Stomach (tissue), 9 donors: ENCODE results near the gene RIN3. TPM values are rescaled to one million over a fixed set of nuclear protein-coding genes. Genes with fewer than 3 reads are reported as not detected.
A peak's percentile ranks its signal among the peaks of the same experiment; 100 is the strongest.

Experiments
- DNase-seq, 2 donors: peaks; one replicate each; pipeline versions ENCODE4 v3.0.0 to v3.0.0-alpha.2; 2013 to 2019
- H3K27ac ChIP-seq, 5 donors: fragments of 200-600 bp in 4 of 5; sonication (generic) in 4 of 5; one replicate each; pipeline ENCODE4 v1.5.1; 2013 to 2019; ENCODE audit warnings: mild to moderate bottlenecking in 1 of 5, moderate library complexity in 1 of 5
- H3K27me3 ChIP-seq, 3 donors: fragments of 200-600 bp; sonication (generic); one replicate each; pipeline ENCODE4 v1.5.1; 2017 to 2019; ENCODE audit warnings: mixed run types in 1 of 3
- H3K36me3 ChIP-seq, 4 donors: fragments of 200-600 bp; sonication (generic); 1 replicate in 3 of 4; 2 replicates in 1 of 4; pipeline ENCODE4 v1.5.1; 2016 to 2019
- H3K4me1 ChIP-seq, 4 donors: fragments of 200-600 bp; sonication (generic); one replicate each; pipeline ENCODE4 v1.5.1; 2016 to 2019
- H3K4me3 ChIP-seq, 4 donors: fragments of 200-600 bp; sonication (generic) in 3 of 4; one replicate each; pipeline ENCODE4 v1.5.1; 2016 to 2019; ENCODE audit warnings: mild to moderate bottlenecking in 1 of 4
- H3K9me3 ChIP-seq, 4 donors: fragments of 200-600 bp; sonication (generic); one replicate each; pipeline ENCODE4 v1.5.1; 2016 to 2019
- EP300 ChIP-seq: sonication (generic); formaldehyde crosslinking; IDR thresholded peaks from one replicate; pipeline ENCODE4 v1.6.1; 2017; ENCODE audit warnings: antibody characterized with exemption
- POLR2A ChIP-seq, 4 donors: fragments of 450-650 bp; IDR thresholded peaks; one replicate each; pipeline ENCODE4 v1.6.1; 2016; ENCODE audit warnings: antibody characterized with exemption in 4 of 4, control low read depth in 2 of 4, mild to moderate bottlenecking in 1 of 4, moderate library complexity in 1 of 4
- POLR2AphosphoS5 ChIP-seq, 3 donors: sonication (generic); formaldehyde crosslinking; IDR thresholded peaks; one replicate each; pipeline ENCODE4 v1.6.1; 2016; ENCODE audit warnings: antibody characterized with exemption in 3 of 3
- WGBS, 5 donors: extraction: QIAGEN DNeasy Blood & Tissue Kit in 3 of 5; methylation state at CpG; one replicate each; pipeline versions ENCODE4 v1.1.5 to v1.1.7; 2013 to 2018; 5-methylcytosine and 5-hydroxymethylcytosine counted together
- intact Hi-C: fragments of 100-400 bp; cut with DNase I; formaldehyde crosslinking; loops from one replicate; pipeline ENCODE4 v1.15.1; 2023; ENCODE audit warnings: low total_unique reads
- polyA plus RNA-seq, 3 donors: library from polyadenylated mRNA; stranded (reverse); fragments of 200-250 nt; gene quantifications; one replicate each; pipeline ENCODE4 v1.2.3, GENCODE V29; 2013
- total RNA-seq, 5 donors: library from RNA; depleted of rRNA; stranded (reverse); fragments of >200 nt; gene quantifications; one replicate each; pipeline versions ENCODE4 v1.1.0 to v1.2.3, GENCODE V29; 2014 to 2016
- TF ChIP-seq, protein P1 (sequence below), 7 experiments: fragments of 450-650 bp in 4 of 7; fragments of 200-600 bp in 3 of 7; sonication (generic) in 3 of 7; IDR thresholded peaks; one replicate each; pipeline ENCODE4 v1.5.1; 2016 to 2019; ENCODE audit warnings: antibody characterized with exemption in 7 of 7, control low read depth in 2 of 7, mild to moderate bottlenecking in 1 of 7
- donor health status: healthy with polysubstance abuse.
- donor health status: Bipolar disorder and iron deficiency.
- donor health status: healthy.

RIN3 gene
- total and polyA plus RNA-seq, 8 donors, result 5.0 to 47.8 (median 8.0) TPM

DNA sequence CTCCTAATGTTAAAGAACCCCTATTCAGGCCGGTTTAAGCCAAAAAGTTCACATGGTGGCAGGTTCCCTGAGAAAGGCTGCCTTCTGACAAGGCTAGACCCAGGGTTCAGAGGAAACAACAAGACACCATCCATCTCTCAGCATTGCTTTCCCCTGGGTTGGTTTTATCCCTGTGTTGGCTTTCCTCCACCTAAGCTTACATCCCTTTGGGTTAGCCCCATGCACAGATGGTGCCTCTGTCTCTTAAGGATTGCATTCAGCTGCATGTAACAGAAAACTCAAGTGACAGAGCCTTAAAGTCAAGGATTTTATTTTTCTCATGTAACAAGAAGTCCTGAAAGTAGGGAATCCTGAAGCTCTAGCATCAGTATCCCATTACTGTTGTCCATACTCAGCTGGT, 42.8 kb upstream of the RIN3 start:
- no peak for DNase-seq
- Histone ChIP-seq H3K36me3 (no peaks in the 10 kb centered on the region), H3K9me3 (peaks cover 0 to 15% (median 11%) of the 10 kb centered on the region in 4 donors), H3K4me1 (no peaks in the 10 kb centered on the region), H3K27ac (no peak overlapping the region), H3K27me3 (no peaks in the 10 kb centered on the region), H3K4me3 (no peak overlapping the region)
- intact Hi-C loops, result no loop called here
- 92 to 100% (median 100%) methylated on average over 1 of the region's 1 CpG for WGBS, 5 donors
- TF ChIP-seq POLR2A (IDR thresholded peaks at IDR 0.05) (no peak), EP300 (no peak), POLR2AphosphoS5 (IDR thresholded peaks at IDR 0.05) (no peak)
- TF ChIP-seq, protein P1, sequence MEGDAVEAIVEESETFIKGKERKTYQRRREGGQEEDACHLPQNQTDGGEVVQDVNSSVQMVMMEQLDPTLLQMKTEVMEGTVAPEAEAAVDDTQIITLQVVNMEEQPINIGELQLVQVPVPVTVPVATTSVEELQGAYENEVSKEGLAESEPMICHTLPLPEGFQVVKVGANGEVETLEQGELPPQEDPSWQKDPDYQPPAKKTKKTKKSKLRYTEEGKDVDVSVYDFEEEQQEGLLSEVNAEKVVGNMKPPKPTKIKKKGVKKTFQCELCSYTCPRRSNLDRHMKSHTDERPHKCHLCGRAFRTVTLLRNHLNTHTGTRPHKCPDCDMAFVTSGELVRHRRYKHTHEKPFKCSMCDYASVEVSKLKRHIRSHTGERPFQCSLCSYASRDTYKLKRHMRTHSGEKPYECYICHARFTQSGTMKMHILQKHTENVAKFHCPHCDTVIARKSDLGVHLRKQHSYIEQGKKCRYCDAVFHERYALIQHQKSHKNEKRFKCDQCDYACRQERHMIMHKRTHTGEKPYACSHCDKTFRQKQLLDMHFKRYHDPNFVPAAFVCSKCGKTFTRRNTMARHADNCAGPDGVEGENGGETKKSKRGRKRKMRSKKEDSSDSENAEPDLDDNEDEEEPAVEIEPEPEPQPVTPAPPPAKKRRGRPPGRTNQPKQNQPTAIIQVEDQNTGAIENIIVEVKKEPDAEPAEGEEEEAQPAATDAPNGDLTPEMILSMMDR (IDR thresholded peaks at IDR 0.05), result no peak

DNA sequence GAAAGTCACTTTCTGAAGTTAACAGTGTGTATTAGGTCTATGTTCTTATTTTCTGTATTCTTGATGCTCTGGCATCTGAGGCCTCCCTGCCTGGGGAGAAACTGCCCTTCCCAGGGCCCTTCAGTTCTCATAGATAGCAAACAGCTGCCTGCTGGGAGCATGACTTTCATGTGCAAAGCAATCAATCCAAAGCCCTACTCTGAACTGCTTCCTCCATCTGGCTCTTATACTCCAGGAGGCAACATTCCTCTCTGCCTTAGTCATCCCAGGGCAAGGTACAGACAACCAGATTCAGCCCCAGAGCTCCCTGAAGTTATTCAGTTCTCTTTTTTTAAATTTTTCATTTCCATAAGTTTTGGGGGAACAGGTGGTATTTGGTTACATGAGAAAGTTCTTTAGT, 41.7 kb upstream of the RIN3 start:
- Histone ChIP-seq H3K4me1 (no peaks in the 10 kb centered on the region), H3K27ac (no peak overlapping the region), H3K36me3 (no peaks in the 10 kb centered on the region), H3K9me3 (peaks cover 0 to 10% (median 8%) of the 10 kb centered on the region in 4 donors), H3K4me3 (no peak overlapping the region), H3K27me3 (no peaks in the 10 kb centered on the region)
- TF ChIP-seq POLR2AphosphoS5 (IDR thresholded peaks at IDR 0.05) (no peak), POLR2A (IDR thresholded peaks at IDR 0.05) (no peak), EP300 (no peak)
- TF ChIP-seq, protein P1 (IDR thresholded peaks at IDR 0.05), result no peak
- intact Hi-C loops, result no loop called here
- DNase-seq, result no peak

DNA sequence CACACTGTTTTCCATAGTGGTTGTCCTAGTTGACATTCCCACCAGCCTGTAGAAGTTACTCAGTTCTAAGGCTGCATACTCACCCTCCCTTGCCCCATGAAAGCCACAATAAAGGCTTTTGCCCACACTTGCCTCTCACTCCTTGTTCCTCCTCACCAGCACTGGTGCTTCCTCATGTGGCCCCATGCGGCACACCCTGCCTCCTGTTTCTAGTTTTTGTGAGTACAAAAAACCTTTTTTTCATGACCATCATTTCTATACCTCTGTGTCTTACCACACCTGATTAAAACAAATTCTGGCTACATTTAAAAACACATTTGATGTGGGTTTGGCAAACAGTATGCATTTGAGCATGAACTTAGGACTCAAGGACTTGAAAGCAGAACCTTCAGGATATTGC, 40.7 kb upstream of the RIN3 start:
- peak overlapping the region in 3 of 5 donors; percentile 7 to 49 (median 13) for H3K27ac ChIP-seq
- H3K27me3 ChIP-seq, result no peaks in the 10 kb centered on the region
- intact Hi-C loops, result no loop called here
- no peak for DNase-seq
- peaks cover 0 to under 1% (median 0%) of the 10 kb centered on the region in 4 donors for H3K9me3 ChIP-seq
- TF ChIP-seq EP300, result no peak
- TF ChIP-seq POLR2AphosphoS5 (IDR thresholded peaks at IDR 0.05), result no peak
- no peak for TF ChIP-seq POLR2A (IDR thresholded peaks at IDR 0.05)
- TF ChIP-seq, protein P1 (IDR thresholded peaks at IDR 0.05), result no peak
- 75 to 97% (median 82%) methylated on average over 1 of the region's 1 CpG for WGBS, 5 donors
- no peak overlapping the region for H3K4me3 ChIP-seq
- no peaks in the 10 kb centered on the region for H3K36me3 ChIP-seq
- H3K4me1 ChIP-seq, result no peaks in the 10 kb centered on the region

DNA sequence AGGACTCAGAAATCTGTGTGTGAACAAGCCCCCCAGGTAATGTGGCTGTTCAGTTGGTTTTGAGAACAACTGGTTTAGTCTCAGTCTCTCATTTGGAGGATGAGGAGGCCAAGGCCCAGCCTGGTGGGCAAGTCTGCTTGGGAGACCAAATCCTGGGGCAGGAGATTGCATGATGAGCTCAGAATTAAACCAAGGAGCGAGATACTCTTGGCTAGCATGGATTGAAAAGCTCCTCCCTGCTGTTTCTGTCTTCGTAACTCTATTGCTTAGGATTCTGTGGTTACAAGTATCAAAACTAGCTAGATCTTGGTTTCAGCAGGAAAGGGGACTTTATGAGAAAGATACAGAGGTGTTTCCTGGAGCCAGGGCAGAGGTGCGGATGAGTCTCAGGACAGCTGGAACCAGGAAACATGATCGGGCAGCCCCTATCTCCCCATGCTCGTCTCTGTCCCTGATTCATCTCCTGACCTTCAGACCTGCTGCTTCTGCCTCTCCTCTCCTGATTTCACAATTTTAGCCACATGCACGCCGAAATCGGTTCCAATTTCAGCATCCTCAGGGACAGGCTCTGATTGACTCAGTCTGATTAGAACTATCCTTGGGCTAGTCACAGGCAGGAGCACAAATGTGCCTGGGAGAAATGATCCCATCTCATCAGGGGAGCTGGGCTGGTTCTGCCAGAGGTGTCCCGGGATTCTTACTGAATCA, 40.2 kb upstream of the RIN3 start:
- Histone ChIP-seq H3K4me3 (no peak overlapping the region), H3K27ac (peak overlapping the region in 3 of 5 donors; percentile 7 to 49 (median 13)), H3K27me3 (no peaks in the 10 kb centered on the region), H3K9me3 (no peaks in the 10 kb centered on the region), H3K36me3 (no peaks in the 10 kb centered on the region), H3K4me1 (no peaks in the 10 kb centered on the region)
- peak in 1 of 2 donors; percentile 26 for DNase-seq
- 62 to 79% (median 75%) methylated on average over 9 of the region's 9 CpGs for WGBS, 5 donors
- intact Hi-C loops, result no loop called here
- peak in 1 of 3 donors; percentile 41 for TF ChIP-seq POLR2AphosphoS5 (IDR thresholded peaks at IDR 0.05)
- TF ChIP-seq, protein P1 (IDR thresholded peaks at IDR 0.05), result no peak
